Measurements from ENCODE around the gene USO1. TPM values are rescaled to one million over a fixed set of nuclear protein-coding genes. Genes with fewer than 3 reads are reported as not detected.
"Not testable (repeated sequence)": the region's sequence is repeated elsewhere in the genome, so short reads cannot be mapped to it uniquely, and the experiment has no call there.

The USO1 gene
- total RNA-seq, 1 donor from 2014 or later, result 64.2 TPM

- H3K36me3 ChIP-seq, result peaks cover 67% of the 10 kb centered on the region
- no peaks in the 10 kb centered on the region for H3K27me3 ChIP-seq
- H3K4me1 ChIP-seq, result no peaks in the 10 kb centered on the region
- intact Hi-C loops (cut with DNase I), result no loop called here
- H3K4me3 ChIP-seq, result no peak overlapping the region
- TF ChIP-seq, protein P1, sequence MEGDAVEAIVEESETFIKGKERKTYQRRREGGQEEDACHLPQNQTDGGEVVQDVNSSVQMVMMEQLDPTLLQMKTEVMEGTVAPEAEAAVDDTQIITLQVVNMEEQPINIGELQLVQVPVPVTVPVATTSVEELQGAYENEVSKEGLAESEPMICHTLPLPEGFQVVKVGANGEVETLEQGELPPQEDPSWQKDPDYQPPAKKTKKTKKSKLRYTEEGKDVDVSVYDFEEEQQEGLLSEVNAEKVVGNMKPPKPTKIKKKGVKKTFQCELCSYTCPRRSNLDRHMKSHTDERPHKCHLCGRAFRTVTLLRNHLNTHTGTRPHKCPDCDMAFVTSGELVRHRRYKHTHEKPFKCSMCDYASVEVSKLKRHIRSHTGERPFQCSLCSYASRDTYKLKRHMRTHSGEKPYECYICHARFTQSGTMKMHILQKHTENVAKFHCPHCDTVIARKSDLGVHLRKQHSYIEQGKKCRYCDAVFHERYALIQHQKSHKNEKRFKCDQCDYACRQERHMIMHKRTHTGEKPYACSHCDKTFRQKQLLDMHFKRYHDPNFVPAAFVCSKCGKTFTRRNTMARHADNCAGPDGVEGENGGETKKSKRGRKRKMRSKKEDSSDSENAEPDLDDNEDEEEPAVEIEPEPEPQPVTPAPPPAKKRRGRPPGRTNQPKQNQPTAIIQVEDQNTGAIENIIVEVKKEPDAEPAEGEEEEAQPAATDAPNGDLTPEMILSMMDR (IDR thresholded peaks at IDR 0.05), result no peak
- no peak for DNase-seq
- H3K9me3 ChIP-seq, result no peaks in the 10 kb centered on the region
- ATAC-seq, result no peak
- no peak overlapping the region for H3K27ac ChIP-seq
Measured at GRCh38 chr4:75800972-75801371, 76.6 kb downstream of the USO1 start.

GRCh38 chr4:75806035-75806434, 81.7 kb downstream of the USO1 start:
- H3K27ac ChIP-seq; H3K9me3 ChIP-seq; ATAC-seq; H3K27me3 ChIP-seq; DNase-seq; H3K4me1 ChIP-seq; intact Hi-C loops (cut with DNase I); H3K4me3 ChIP-seq: not testable (repeated sequence)
- peaks cover 96% of the 10 kb centered on the region for H3K36me3 ChIP-seq

- no peaks in the 10 kb centered on the region for H3K9me3 ChIP-seq
- peaks cover 29% of the 10 kb centered on the region for H3K36me3 ChIP-seq
- H3K4me3 ChIP-seq, result no peak overlapping the region
- ATAC-seq (no peak), DNase-seq (no peak)
- no peaks in the 10 kb centered on the region for H3K4me1 ChIP-seq
- TF ChIP-seq, protein P1 (IDR thresholded peaks at IDR 0.05), result no peak
- intact Hi-C loops (cut with DNase I), result no loop called here
- no peaks in the 10 kb centered on the region for H3K27me3 ChIP-seq
- no peak overlapping the region for H3K27ac ChIP-seq
Measured at GRCh38 chr4:75817901-75818300, 93.5 kb downstream of the USO1 start.

DNA sequence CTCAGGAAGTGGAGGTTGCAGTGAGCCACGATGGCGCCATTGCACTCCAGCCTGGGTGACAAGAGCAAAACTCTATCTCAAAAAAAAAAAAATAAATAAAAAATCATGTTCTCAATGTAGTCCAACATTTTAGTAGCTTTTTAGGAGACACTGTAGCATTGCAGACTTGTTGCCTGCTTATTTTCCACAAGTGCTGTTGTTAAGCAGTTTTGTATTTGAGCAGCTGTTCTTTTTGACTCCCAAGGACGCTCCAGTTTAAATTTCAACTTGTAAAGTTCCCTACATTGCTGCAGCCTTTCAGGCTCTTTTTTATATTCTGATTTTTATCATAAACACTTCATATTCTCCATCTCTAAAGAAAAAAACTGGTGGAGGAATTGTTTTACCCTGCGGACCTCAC, 94.7 kb downstream of the USO1 start:
- no peak overlapping the region for H3K4me3 ChIP-seq
- no peaks in the 10 kb centered on the region for H3K9me3 ChIP-seq
- TF ChIP-seq, protein P1 (IDR thresholded peaks at IDR 0.05), result no peak
- DNase-seq (no peak), ATAC-seq (no peak)
- peaks cover 16% of the 10 kb centered on the region for H3K36me3 ChIP-seq
- no peaks in the 10 kb centered on the region for H3K4me1 ChIP-seq
- no peaks in the 10 kb centered on the region for H3K27me3 ChIP-seq
- H3K27ac ChIP-seq, result no peak overlapping the region
- intact Hi-C loops (cut with DNase I), result no loop called here

DNA sequence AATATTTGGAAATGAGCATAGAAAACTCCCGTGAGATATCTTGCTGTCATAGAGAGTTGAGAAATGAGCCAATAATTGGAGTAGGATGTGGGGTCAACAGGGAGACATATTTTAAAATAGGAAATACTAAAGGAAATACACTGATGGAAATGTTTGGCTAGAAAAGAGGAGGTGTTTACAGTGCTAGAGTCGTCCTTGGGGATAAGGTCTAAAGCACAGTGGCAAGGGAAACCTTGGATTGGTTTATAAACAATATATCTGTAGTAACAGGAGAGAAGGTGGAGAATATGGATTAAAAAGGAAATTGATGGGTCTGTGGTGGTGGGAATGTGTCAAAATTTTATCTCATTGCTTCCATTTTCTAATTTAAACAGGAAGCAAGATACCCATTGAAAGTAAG, 95.8 kb downstream of the USO1 start:
- H3K9me3 ChIP-seq, result no peaks in the 10 kb centered on the region
- H3K27me3 ChIP-seq, result no peaks in the 10 kb centered on the region
- no peak for ATAC-seq
- TF ChIP-seq, protein P1 (IDR thresholded peaks at IDR 0.05), result no peak
- H3K36me3 ChIP-seq, result peaks cover 6% of the 10 kb centered on the region
- no peak overlapping the region for H3K4me3 ChIP-seq
- H3K27ac ChIP-seq, result no peak overlapping the region
- intact Hi-C loops (cut with DNase I), result no loop called here
- no peak for DNase-seq
- H3K4me1 ChIP-seq, result no peaks in the 10 kb centered on the region

DNA sequence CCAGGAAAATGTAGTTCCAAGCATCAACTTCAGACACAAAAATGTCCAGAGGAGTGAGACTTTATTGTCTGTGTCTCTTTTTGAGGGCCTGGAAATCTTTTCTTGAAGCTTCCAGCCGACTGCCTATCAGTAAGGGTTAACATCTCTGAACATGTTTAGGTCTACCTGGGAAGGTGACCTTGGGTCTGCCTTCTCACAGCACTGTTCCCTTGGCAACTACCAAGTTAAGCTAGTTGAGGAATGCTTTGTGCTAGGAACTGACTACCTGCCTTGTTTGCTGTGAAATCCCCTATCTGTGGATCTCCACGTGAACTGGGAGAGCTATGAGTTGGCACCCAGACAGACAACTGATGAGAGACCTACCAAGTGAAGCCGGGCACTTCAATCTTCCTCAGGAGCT, 96.3 kb downstream of the USO1 start:
- no peaks in the 10 kb centered on the region for H3K4me1 ChIP-seq
- DNase-seq, result no peak
- H3K9me3 ChIP-seq, result no peaks in the 10 kb centered on the region
- H3K27ac ChIP-seq, result no peak overlapping the region
- H3K36me3 ChIP-seq, result peaks cover under 1% of the 10 kb centered on the region
- TF ChIP-seq, protein P1 (IDR thresholded peaks at IDR 0.05), result no peak
- intact Hi-C loops (cut with DNase I), result no loop called here
- H3K27me3 ChIP-seq, result no peaks in the 10 kb centered on the region
- ATAC-seq, result no peak
- H3K4me3 ChIP-seq, result no peak overlapping the region
